ENCODE results near the gene COTL1. TPM values are rescaled to one million over a fixed set of nuclear protein-coding genes. Genes with fewer than 3 reads are reported as not detected.

Gene COTL1, protein sequence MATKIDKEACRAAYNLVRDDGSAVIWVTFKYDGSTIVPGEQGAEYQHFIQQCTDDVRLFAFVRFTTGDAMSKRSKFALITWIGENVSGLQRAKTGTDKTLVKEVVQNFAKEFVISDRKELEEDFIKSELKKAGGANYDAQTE
- total RNA-seq (2014; rRNA removed), result 85.8 and 92.1 TPM in 2 replicates
- polyA plus RNA-seq (2012), result 232 TPM

GRCh38 chr16:84617791-84618580, at the start of gene COTL1:
TSS of gene COTL1 (minus strand) at chr16:84618078. CDS start at chr16:84617914, 164 bp downstream.
- peak; percentile 95 for DNase-seq (ENCODE audit: low read depth)

DNA sequence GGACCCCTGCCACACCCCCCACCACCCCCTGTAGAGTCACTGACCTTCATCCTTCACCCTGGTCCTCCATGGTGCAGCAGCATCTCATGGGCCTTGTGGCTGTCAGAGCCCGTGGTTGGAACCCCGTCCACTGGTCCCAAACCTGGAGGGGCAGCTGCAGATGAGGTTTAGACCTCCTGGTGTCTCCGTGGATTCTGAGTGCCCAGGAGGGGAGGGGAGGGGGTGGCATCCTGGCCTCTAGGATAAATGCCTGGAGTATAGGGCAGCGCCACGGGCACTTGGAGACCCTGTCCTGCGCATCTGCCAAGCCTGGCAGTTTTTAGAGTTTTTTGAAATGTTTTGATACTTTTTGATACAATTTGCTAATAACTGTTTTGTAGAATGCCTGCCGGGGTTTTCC, 48.0 kb upstream of the COTL1 start:
- no peak for DNase-seq (ENCODE audit: low read depth)

- no peak for DNase-seq (ENCODE audit: low read depth)
These were observed 47.5 kb upstream of the COTL1 start for GRCh38 chr16:84665359-84665758.

DNA sequence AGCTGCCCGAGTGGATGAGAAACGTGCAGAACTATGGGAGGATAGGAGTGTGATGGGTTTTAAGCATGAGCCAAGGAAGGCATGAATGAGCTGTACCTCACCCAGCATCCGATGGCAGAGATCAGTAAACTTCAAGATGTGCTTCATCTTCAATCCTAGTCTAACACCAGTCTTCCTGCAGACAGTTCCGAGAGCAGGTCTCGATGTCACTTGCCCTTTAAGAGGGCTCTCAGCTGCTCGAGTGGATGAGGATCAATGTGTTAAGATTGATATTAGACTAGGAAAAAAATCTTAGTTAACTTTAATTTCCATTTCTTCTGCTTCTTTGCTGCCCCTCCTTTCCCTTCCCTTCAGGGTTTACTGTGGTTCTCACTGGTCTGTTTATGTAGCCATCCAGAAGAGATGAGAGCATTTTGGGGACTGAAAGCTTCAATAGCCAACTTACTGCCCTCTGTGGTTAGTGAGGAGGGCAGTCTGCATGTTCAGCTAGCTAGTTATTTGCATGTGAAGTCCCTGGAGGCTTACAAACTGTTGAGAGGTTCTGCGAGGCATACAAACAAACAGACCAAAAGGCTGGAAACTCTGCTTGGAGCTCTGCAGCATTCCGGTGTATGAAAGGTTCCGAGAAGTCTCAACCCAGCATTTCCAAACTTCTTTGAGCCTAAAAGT, 45.7 kb upstream of the COTL1 start:
- no peak for DNase-seq (ENCODE audit: low read depth)

DNA sequence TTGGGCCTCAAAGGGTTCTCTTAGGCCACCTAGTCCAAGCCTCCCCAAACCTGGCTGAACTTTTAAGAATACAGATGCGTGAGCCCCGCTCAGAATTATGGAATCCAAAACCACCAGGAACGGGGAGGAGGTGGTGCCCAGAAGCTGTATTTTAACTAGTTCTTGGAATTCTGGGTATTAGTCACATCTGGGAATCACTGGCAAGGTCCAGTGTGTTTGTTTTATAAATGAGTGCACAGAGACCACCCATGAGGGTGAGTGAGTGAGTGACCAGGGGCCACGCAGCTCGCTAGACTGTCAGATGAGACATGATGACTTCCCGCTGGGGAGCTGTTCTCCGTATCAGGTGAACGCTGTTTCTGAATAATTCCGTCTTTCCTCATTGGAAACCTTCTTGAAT, 44.6 kb upstream of the COTL1 start:
- no peak for DNase-seq (ENCODE audit: low read depth)

DNA sequence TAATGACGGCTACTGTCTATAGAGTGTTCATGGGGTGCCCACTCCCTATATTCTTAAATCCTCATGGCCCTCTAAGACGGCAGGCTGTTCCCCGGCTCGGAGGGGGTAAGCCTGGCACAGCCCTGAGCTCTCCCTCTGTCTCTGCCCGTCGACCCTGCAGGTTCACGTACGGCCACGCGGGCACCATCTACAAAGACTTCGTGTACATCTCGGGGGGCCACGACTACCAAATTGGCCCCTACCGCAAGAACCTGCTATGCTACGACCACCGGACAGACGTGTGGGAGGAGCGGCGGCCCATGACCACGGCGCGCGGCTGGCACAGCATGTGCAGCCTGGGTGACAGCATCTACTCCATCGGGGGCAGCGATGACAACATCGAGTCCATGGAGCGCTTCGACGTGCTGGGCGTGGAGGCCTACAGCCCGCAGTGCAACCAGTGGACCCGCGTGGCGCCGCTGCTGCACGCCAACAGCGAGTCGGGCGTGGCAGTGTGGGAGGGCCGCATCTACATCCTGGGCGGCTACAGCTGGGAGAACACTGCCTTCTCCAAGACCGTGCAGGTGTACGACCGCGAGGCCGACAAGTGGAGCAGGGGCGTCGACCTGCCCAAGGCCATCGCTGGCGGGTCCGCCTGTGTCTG, 43.7 kb upstream of the COTL1 start:
- DNase-seq (ENCODE audit: low read depth), result no peak

DNA sequence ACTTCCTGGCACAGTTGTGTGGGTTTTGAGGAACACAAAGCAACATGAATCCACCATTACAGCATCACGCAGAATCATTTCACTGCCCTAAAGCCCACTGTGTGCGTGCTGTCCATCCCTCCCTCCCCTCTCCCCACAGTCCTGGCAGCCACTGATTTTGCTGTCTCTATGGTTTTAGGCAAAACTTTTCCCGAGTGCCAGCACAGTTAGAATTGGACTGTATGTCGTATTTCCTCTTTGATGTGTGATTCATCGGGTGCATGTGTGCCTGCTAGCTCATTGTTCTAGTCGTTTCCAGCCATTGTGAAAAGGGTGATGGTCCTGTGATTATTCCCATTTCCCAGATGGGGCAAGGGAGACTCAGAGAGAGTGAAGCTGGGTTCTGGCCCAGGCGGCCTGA, 43.1 kb upstream of the COTL1 start:
- no peak for DNase-seq (ENCODE audit: low read depth)

DNA sequence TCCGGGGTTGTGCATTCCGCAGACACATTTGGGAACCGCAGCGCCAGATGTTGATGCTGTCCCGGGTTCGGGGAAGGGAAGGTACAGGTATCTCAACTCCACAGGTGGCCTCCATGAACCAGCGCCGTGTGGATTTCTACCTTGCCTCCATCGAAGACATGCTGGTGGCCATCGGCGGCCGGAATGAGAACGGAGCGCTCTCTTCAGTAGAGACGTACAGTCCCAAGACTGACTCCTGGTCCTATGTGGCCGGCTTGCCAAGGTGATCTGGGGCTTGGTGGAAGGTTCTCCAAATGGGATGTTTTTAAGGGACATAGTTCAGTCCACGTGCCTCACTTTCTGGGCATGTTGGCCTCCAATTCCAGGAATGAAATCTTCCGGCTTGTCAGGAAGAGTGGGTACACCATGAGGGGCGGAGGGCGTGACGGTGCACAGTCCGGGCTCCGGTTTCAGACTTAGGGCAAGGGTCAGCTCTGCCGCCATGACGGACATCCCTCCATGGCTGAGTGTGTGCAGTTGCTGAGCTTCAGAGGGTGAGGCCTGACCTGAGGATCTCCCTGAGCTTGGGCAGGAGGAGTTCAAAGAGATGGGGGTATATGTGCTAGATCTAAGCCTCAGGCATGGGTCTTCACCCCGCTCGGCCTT, 41.9 kb upstream of the COTL1 start:
- DNase-seq (ENCODE audit: low read depth), result no peak

GRCh38 chr16:84658690-84659089, 40.8 kb upstream of the COTL1 start:
- DNase-seq (ENCODE audit: low read depth), result no peak

DNA sequence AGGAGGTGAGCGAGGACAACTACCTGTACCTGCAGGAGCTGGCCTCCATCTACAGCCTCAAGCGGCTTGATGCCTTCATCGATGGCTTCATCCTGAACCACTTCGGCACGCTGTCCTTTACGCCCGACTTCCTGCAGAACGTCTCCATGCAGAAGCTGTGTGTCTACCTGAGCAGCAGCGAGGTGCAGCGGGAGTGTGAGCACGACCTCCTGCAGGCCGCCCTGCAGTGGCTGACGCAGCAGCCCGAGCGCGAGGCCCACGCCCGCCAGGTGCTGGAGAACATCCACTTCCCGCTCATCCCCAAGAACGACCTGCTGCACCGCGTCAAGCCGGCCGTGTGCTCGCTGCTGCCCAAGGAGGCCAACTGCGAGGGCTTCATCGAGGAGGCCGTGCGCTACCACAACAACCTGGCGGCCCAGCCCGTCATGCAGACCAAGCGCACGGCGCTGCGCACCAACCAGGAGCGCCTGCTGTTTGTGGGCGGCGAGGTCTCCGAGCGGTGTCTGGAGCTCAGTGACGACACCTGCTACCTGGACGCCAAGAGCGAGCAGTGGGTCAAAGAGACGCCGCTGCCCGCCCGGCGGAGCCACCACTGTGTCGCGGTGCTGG, 39.5 kb upstream of the COTL1 start:
- no peak for DNase-seq (ENCODE audit: low read depth)

DNA sequence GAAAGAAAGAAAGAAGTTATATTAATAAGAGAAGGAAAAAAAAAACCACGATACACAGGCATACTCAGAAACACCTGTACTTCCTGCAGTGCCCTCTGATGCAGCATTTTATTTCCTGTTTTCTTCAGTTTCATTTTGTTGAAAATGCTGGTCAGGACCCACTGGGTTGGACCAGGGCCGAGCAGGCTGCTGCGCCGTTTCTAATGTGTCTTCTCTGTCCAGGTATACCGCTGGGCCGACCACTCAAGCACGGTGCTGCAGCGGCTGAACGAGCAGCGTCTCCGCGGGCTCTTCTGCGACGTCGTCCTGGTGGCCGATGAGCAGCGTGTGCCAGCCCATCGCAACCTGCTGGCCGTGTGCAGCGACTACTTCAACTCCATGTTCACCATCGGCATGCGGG, 38.8 kb upstream of the COTL1 start:
- DNase-seq (ENCODE audit: low read depth), result no peak

GRCh38 chr16:84654998-84655397, 37.1 kb upstream of the COTL1 start:
- DNase-seq (ENCODE audit: low read depth), result no peak

DNA sequence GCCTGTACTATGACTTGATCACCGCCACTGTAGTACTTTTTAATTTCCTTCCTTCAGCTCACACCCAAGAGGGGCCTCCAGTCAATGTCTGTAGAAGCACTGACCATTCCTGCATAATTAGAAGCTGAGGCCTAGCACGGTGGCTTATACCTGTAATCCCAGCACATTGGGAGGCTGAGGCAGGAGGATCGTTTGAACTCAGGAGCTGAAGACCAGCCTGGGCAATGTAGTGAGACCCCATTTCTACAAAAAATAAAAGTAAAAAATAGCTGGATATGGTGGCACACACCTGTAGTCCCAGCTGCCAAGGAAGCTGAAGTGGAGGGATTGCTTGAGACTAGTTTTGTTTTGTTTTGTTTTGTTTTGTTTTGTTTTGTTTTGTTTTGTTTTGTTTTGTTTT, 36.4 kb upstream of the COTL1 start:
- DNase-seq (ENCODE audit: low read depth), result no peak

- DNase-seq (ENCODE audit: low read depth), result no peak
These were observed 34.7 kb upstream of the COTL1 start for GRCh38 chr16:84652566-84652965.

DNA sequence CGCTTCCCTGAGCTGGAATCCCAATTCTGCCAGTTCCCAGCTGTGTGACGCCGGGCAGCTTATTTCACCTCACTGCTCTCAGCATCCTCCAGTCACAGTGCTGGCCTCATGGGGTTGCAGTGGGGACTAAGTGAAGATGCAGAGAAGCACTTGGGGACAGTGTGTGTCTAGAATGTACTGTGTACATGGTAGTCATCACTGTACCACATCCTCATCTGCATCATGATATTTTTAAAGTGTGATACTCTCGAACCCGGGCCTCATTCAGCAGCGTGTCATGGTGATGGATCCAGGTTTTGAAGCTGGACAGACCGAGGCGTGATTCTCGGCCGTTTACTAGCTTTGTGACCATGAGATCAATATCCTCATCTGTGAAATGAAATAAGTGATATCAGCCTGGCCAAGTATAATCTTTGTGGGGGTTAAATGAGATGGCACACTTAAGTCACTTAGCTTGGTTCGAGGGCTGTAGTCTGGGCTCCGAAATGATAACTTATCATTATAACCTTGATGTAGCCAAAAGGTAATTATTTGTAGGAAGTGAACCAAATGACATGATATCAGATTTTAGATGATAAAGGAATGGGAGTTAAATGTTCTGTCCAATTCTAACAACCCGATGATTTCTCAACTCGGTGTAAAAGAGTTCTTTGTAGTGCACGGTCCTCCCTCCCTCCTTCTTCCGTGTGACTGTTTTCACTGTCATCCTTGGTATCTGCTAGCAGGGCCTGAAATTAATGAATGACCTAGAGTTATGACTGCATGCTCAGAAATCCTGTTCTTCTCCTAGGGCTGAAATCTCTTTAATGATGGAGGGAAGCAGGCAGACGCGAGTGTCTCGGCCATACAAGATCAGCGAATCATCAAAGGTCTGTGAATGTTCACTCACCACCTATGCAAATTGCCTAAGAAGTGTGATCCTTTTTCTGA, 32.4 kb upstream of the COTL1 start:
- no peak for DNase-seq (ENCODE audit: low read depth)

GRCh38 chr16:84649511-84649861, 31.6 kb upstream of the COTL1 start:
- no peak for DNase-seq (ENCODE audit: low read depth)

GRCh38 chr16:84648595-84649510, 31.0 kb upstream of the COTL1 start:
- no peak for DNase-seq (ENCODE audit: low read depth)

- DNase-seq (ENCODE audit: low read depth), result no peak
These were observed 30.1 kb upstream of the COTL1 start, which contains the start of gene KLHL36 for GRCh38 chr16:84647828-84648594. TSS of gene KLHL36 (plus strand) at chr16:84648511. CDS start at chr16:84650868, 2,357 bp downstream.
